Pancreas (tissue), 10 donors: ENCODE data around the gene CCDC138. TPM values are rescaled to one million over a fixed set of nuclear protein-coding genes. Genes with fewer than 3 reads are reported as not detected.
A peak's percentile ranks its signal among the peaks of the same experiment; 100 is the strongest.

Source experiments
- ATAC-seq, 4 donors: fragments of 200-7000 bp; cut with Tn5 transposase; one replicate each; pipeline versions ENCODE4 v1.8.0 to v1.9.1; 2020; ENCODE audit warnings: mild to moderate bottlenecking in 4 of 4, moderate library complexity in 4 of 4
- DNase-seq, 6 donors: peaks; one replicate each; pipeline ENCODE4 v3.0.0-alpha.2; 2020
- FAIRE-seq: peaks from 2 replicates; lab custom pipeline; 2012; peaks lifted over from hg19 to GRCh38; lab: Jason Lieb, UNC
- H3K27ac ChIP-seq, 4 donors: fragments of 200-600 bp; sonication (generic); 1 replicate in 3 of 4; 2 replicates in 1 of 4; pipeline versions ENCODE4 v1.5.0 to v1.8.0; 2020
- H3K27me3 ChIP-seq, 4 donors: fragments of 200-600 bp; one replicate each; pipeline ENCODE4 v1.8.0; 2021
- H3K36me3 ChIP-seq, 3 donors: fragments of 200-600 bp; sonication (generic) in 1 of 3; one replicate each; pipeline versions ENCODE4 v1.5.0 to v1.8.0; 2020 to 2021
- H3K4me1 ChIP-seq, 3 donors: fragments of 200-600 bp; one replicate each; pipeline ENCODE4 v1.8.0; 2021
- H3K4me3 ChIP-seq, 4 donors: fragments of 200-600 bp; sonication (generic) in 2 of 4; one replicate each; pipeline versions ENCODE4 v1.5.0 to v1.8.0; 2020 to 2021
- H3K9me3 ChIP-seq, 4 donors: fragments of 200-600 bp; one replicate each; pipeline ENCODE4 v1.8.0; 2021
- WGBS, 2 donors: extraction: QIAGEN DNeasy Blood & Tissue Kit; methylation state at CpG; one replicate each; pipeline ENCODE4 v1.1.7; 2013; 5-methylcytosine and 5-hydroxymethylcytosine counted together
- intact Hi-C, 3 donors: fragments of 100-400 bp; cut with DNase I; formaldehyde crosslinking; loops; one replicate each; pipeline versions ENCODE4 v1.11.1 to v1.14.2; 2022
- polyA plus RNA-seq, 2 donors: library from polyadenylated mRNA; stranded (reverse); fragments of 200-250 nt; gene quantifications; one replicate each; pipeline ENCODE4 v1.2.3, GENCODE V29; 2013
- total RNA-seq, 6 donors: library from RNA; stranded (reverse); fragmentation: NEBNext Ultra II Directional in 4 of 6; extraction: Animal tissue kit (Norgen Biotek cat#: 25700) in 4 of 6; gene quantifications; one replicate each; pipeline versions ENCODE4 v1.2.1 to v1.2.4, GENCODE V29; 2021 to 2023
- TF ChIP-seq, protein P1 (sequence below), 4 donors: fragments of 200-600 bp; sonication (generic) in 3 of 4; IDR thresholded peaks; one replicate each; pipeline versions ENCODE4 v1.5.0 to v1.8.0; 2021; ENCODE audit warnings: antibody characterized with exemption in 4 of 4
- donor health status: healthy with polysubstance abuse.
- donor health status: DM: no; HTN: no; CAD: no; lungs with moderate emphysema.
- donor health status: DM: no; HTN: no; CAD: no.
- donor health status: control.
- donor health status: control.
- donor health status: Bipolar disorder and iron deficiency.
- donor health status: DM: yes; HTN: yes; CAD: no.
- donor health status: DM: no; HTN: no; CAD: no.
- donor health status: DM: no; HTN: no; CAD: no.
- donor health status: DM: yes; HTN: yes; CAD: no.

Gene CCDC138
- total and polyA plus RNA-seq, 8 donors: 0.72 to 2.0 (median 1.6) TPM

DNA sequence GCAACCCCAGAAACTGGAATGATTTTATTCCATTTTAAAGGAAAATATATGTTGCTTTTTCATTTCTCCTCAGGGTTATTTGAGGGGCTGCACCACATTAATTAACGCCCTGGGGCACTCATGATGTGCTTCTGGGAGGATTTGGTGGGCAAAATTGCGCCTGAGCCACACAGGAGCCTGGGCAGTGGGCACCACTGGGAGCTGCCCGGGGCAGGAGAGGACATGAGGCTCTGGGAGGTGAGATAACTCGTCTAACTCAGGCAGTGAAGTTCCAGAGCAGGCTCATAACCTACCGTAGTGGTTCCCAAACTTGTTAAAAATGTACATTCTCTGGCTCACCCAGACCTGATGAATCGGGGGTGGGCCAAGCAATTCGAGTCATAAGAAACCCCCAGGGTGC lies 134.1 kb downstream of the CCDC138 start:
- no peaks in the 10 kb centered on the region for H3K4me1 ChIP-seq
- H3K36me3 ChIP-seq: no peaks in the 10 kb centered on the region
- no peak overlapping the region for H3K4me3 ChIP-seq
- H3K27ac ChIP-seq: no peak overlapping the region
- no peak for ATAC-seq
- DNase-seq: peak in 1 of 6 donors; percentile 15
- H3K9me3 ChIP-seq: no peaks in the 10 kb centered on the region
- H3K27me3 ChIP-seq: no peaks in the 10 kb centered on the region
- no peak for FAIRE-seq
- WGBS, 2 donors: 51 to 52% methylated on average over 7 of the region's 7 CpGs
- TF ChIP-seq, protein P1, sequence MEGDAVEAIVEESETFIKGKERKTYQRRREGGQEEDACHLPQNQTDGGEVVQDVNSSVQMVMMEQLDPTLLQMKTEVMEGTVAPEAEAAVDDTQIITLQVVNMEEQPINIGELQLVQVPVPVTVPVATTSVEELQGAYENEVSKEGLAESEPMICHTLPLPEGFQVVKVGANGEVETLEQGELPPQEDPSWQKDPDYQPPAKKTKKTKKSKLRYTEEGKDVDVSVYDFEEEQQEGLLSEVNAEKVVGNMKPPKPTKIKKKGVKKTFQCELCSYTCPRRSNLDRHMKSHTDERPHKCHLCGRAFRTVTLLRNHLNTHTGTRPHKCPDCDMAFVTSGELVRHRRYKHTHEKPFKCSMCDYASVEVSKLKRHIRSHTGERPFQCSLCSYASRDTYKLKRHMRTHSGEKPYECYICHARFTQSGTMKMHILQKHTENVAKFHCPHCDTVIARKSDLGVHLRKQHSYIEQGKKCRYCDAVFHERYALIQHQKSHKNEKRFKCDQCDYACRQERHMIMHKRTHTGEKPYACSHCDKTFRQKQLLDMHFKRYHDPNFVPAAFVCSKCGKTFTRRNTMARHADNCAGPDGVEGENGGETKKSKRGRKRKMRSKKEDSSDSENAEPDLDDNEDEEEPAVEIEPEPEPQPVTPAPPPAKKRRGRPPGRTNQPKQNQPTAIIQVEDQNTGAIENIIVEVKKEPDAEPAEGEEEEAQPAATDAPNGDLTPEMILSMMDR (IDR thresholded peaks at IDR 0.05): no peak
- intact Hi-C loops: no loop called here

DNA sequence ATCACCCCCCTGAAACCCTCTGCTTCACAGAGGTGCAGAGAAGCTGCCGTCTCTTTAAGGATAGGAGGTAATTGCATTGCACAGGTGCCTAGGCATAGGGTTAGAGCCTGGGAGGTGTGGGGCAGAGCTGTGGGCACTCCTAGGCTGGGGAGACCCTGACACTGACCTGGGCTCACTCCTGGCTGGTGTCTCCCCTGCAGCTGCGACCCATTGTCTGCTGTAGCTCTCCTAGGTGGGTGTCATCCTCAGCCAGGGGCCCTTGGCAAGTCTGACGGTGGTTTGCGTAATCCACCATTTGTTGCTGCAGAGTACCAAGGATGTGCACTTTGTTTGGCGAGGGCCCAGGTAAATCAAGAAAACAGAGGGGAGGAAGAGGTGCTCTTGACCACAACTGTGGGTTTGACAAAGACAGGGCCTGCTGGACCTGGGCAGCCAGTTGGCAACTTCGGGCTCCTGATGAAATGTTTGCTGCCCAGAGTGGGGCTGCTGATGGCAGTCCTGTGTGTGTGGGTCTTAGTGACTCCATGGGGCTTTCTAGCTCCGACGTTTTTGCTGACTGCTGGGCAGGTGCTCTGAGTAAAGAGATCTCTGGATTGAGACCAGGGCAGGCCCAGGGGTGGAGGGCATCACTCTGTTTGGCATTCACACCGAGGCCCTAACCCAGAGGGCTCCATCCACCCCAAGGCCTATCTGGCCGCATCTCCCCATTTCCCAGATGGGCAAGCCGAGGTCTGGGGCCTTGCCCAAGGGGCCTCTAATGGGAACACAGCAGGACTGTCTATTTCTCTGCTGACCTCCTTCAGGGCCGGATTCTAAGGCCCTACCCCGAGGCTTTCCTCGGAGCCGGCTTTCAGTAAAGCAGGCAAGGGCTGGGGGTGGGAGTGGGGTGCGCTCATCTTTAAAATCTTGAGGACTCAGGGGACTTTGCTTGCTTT lies 134.8 kb downstream of the CCDC138 start:
- peak in 1 of 6 donors; percentile 31 for DNase-seq
- intact Hi-C loops: no loop called here
- TF ChIP-seq, protein P1 (IDR thresholded peaks at IDR 0.05): no peak
- Histone ChIP-seq H3K4me3 (no peak overlapping the region), H3K9me3 (no peaks in the 10 kb centered on the region), H3K4me1 (no peaks in the 10 kb centered on the region), H3K27ac (no peak overlapping the region), H3K36me3 (no peaks in the 10 kb centered on the region), H3K27me3 (no peaks in the 10 kb centered on the region)
- ATAC-seq: no peak
- 68 to 76% methylated on average over 16 of the region's 16 CpGs for WGBS, 2 donors
- no peak for FAIRE-seq

DNA sequence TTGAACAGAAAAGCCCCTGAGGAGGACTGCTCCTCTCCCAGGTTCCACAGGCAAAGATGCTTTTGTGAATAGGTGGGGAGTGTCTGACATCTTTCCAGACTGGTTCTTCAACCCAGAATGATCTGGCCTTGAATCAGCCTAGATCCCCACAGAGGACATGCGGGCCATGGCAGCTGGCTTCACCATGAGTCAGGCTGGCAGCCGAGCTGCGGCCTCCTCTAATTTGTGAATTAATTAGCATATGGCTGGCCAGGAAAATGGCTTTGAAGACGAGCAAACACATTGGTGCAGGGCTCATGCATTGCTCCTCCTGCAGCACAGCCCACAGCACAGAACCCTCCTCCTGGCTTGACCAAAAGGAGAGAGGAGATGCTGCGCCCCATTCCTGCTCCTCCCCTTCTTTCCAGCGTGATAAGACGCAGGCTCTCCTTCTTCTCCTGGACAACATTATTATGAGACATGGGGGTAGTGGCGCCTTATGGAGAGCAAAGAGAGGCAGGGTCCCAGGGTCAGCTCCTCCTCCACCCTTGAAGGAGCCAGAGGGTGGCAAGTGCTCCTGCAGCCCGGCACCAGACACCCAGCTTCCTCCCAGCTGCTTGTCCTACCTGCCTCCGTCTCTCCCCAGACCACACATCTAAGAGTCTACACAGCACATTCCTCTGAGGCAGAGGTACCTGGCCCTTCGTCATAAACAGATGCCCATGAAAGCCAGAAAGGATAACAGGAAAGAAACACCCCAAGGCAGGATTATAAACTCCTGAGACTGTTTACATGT lies 135.8 kb downstream of the CCDC138 start:
- DNase-seq: peak in 1 of 6 donors; percentile 28
- Histone ChIP-seq H3K4me1 (no peaks in the 10 kb centered on the region), H3K27me3 (no peaks in the 10 kb centered on the region), H3K9me3 (no peaks in the 10 kb centered on the region), H3K4me3 (no peak overlapping the region), H3K27ac (no peak overlapping the region), H3K36me3 (no peaks in the 10 kb centered on the region)
- no peak for ATAC-seq
- intact Hi-C loops: no loop called here
- no peak for FAIRE-seq
- 74 to 85% methylated on average over 11 of the region's 11 CpGs for WGBS, 2 donors
- TF ChIP-seq, protein P1 (IDR thresholded peaks at IDR 0.05): no peak

DNA sequence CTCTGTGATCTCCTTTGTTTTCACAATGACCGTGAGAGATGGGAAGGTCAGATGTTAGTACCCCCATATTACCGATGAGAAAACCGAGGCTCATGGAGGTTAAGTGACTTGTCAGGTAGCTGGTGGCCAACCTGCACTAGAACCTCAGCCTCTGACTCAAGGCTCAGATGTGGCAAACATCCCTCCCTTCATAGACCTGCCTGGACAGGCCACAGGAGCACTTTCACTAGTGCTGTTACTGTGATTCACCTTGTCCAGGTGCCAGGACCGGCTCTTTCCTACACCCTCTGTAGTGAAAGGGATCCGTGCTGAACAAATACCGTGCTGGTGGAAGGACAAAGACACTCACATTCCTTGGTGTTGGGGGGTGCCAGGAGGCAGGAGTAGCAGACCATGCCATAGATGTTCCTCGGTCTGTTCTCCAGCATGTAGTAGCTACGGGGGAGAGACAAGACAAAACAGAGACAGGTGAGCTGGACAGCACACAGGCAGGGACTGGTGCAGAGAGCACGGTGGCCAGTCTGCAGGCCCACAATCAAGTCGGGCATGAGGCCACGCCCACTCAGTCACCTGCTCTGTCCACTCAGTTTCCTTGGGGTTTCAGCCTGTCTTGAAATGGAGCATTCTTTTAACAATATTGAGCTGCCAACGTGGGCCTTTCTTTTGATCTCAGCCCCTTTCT lies 136.6 kb downstream of the CCDC138 start:
- ATAC-seq (peak in 3 of 4 donors; percentile 31 to 39 (median 36)), DNase-seq (peak in 1 of 6 donors; percentile 43), FAIRE-seq (no peak)
- H3K36me3 ChIP-seq: no peaks in the 10 kb centered on the region
- intact Hi-C loops: no loop called here
- no peaks in the 10 kb centered on the region for H3K9me3 ChIP-seq
- no peaks in the 10 kb centered on the region for H3K27me3 ChIP-seq
- no peak overlapping the region for H3K27ac ChIP-seq
- no peak overlapping the region for H3K4me3 ChIP-seq
- no peaks in the 10 kb centered on the region for H3K4me1 ChIP-seq
- TF ChIP-seq, protein P1 (IDR thresholded peaks at IDR 0.05): no peak
- WGBS, 2 donors: 47 to 51% methylated on average over 12 of the region's 12 CpGs
